GM12878 (cell line): ENCODE data around the gene CATSPER3. TPM values are rescaled to one million over a fixed set of nuclear protein-coding genes. Genes with fewer than 3 reads are reported as not detected.

ENCODE experiments used
- ATAC-seq: fragments of 200-7000 bp; cut with Tn5 transposase; 3 replicates; pipeline ENCODE4 v1.9.1; 2020; ENCODE audit warnings: mild to moderate bottlenecking, moderate library complexity
- BruUV-seq: library from RNA; stranded (reverse); fragments of 400-500 nt; replicated peaks from 2 replicates; lab custom pipeline; 2021; lab: Mats Ljungman, UMichigan
- CTCF ChIA-PET: fragments of 300-600 bp; sonication (Branson Sonifier 250); formaldehyde crosslinking; extraction: SDS; loops from one replicate; lab custom pipeline; 2021; ENCODE audit warnings: inconsistent platforms; lab: Yijun Ruan, JAX
- POLR2A ChIA-PET: fragments of 350-600 bp; formaldehyde crosslinking; extraction: SDS; loops from one replicate; lab custom pipeline; 2021; ENCODE audit warnings: inconsistent platforms; lab: Charles Lee
- RAD21 ChIA-PET: fragments of 300-600 bp; sonication (Branson Sonifier 250); formaldehyde crosslinking; loops from one replicate; lab custom pipeline; 2023; ENCODE audit warnings: antibody characterized with exemption; ENCODE audit not compliant: unreplicated experiment; lab: Charles Lee
- SMC1A ChIA-PET: fragments of 300-600 bp; sonication (Branson Sonifier 250); formaldehyde crosslinking; loops from one replicate; lab custom pipeline; 2023; ENCODE audit not compliant: unreplicated experiment, uncharacterized antibody; lab: Charles Lee
- DNase-seq: peaks from one replicate; pipeline ENCODE4 v3.0.0-alpha.2; 2011; ENCODE audit warnings: low read depth, low spot score
- FAIRE-seq: peaks from 3 replicates; lab custom pipeline; 2011; peaks lifted over from hg19 to GRCh38; lab: Jason Lieb, UNC
- H2AFZ ChIP-seq: 2 replicates; pipeline ENCODE4 v1.6.0; 2011; ENCODE audit warnings: low read depth, low read length, control low read depth; ENCODE audit not compliant: control insufficient read depth
- H3K27ac ChIP-seq: 2 replicates; pipeline ENCODE4 v1.5.1; 2011; ENCODE audit warnings: control low read depth; ENCODE audit not compliant: control insufficient read depth, insufficient read depth
- H3K27me3 ChIP-seq, 2 experiments: replicated peaks in 1 of 2; 2 replicates each; pipeline versions ENCODE4 v1.6.0 to v1.6.1; 2011; ENCODE audit warnings: low read length in 1 of 2; ENCODE audit not compliant: control insufficient read depth in 2 of 2, insufficient read depth in 2 of 2
- H3K36me3 ChIP-seq, 2 experiments: 2 replicates each; pipeline ENCODE4 v1.5.1; 2011; ENCODE audit warnings: low read length in 1 of 2; ENCODE audit not compliant: control insufficient read depth in 2 of 2, insufficient read depth in 2 of 2
- H3K4me1 ChIP-seq: 2 replicates; pipeline ENCODE4 v1.6.1; 2011; ENCODE audit warnings: mild to moderate bottlenecking, low read length, moderate library complexity, mixed read lengths; ENCODE audit not compliant: control insufficient read depth, insufficient read depth
- H3K4me2 ChIP-seq: 2 replicates; pipeline ENCODE4 v1.6.0; 2011; ENCODE audit warnings: control low read depth; ENCODE audit not compliant: control insufficient read depth, insufficient read depth
- H3K4me3 ChIP-seq: fragments of 200-600 bp; sonication (generic); 2 replicates; pipeline ENCODE4 v1.5.1; 2016
- H3K79me2 ChIP-seq: 2 replicates; pipeline ENCODE4 v1.6.0; 2011; ENCODE audit warnings: low read length; ENCODE audit not compliant: control insufficient read depth, insufficient read depth
- H3K9ac ChIP-seq: 2 replicates; pipeline ENCODE4 v1.8.0; 2011; ENCODE audit warnings: low read length, control low read depth, mixed read lengths; ENCODE audit not compliant: control insufficient read depth, insufficient read depth
- H3K9me3 ChIP-seq: replicated peaks from 3 replicates; pipeline ENCODE4 v1.5.1; 2011; ENCODE audit warnings: mild to moderate bottlenecking, low read length; ENCODE audit not compliant: control insufficient read depth, insufficient read depth
- H4K20me1 ChIP-seq: 2 replicates; pipeline ENCODE4 v1.6.0; 2011; ENCODE audit not compliant: control insufficient read depth, insufficient read depth
- CHD4 ChIP-seq: fragments of 200-600 bp; sonication (generic); IDR thresholded peaks from 2 replicates; pipeline ENCODE4 v1.6.1; 2016; ENCODE audit warnings: mild to moderate bottlenecking
- DPF2 ChIP-seq: fragments of 450-650 bp; IDR thresholded peaks from 2 replicates; pipeline ENCODE4 v1.6.1; 2017; ENCODE audit warnings: mild to moderate bottlenecking
- EGR1 ChIP-seq, 2 experiments: IDR thresholded peaks; 1 replicate in 1 of 2; 2 replicates in 1 of 2; pipeline ENCODE4 v1.6.1; 2011 to 2012; ENCODE audit warnings: low read depth in 2 of 2, low read length in 2 of 2, borderline replicate concordance in 1 of 2, mild to moderate bottlenecking in 1 of 2, moderate library complexity in 1 of 2
- FOXK2 ChIP-seq: fragments of 450-650 bp; IDR thresholded peaks from 2 replicates; pipeline ENCODE4 v1.6.1; 2017; ENCODE audit warnings: mild to moderate bottlenecking, moderate library complexity
- FOXM1 ChIP-seq: IDR thresholded peaks from 2 replicates; pipeline ENCODE4 v1.6.1; 2012; ENCODE audit warnings: low read depth, mild to moderate bottlenecking, inconsistent platforms, low read length, moderate library complexity
- IRF4 ChIP-seq: IDR thresholded peaks from 2 replicates; pipeline ENCODE4 v1.6.1; 2011; ENCODE audit warnings: low read depth, low read length
- MTA3 ChIP-seq: IDR thresholded peaks from 2 replicates; pipeline ENCODE4 v1.6.1; 2012; ENCODE audit warnings: low read length, inconsistent platforms, borderline replicate concordance
- MYC ChIP-seq: IDR thresholded peaks from 2 replicates; pipeline ENCODE4 v1.6.1; 2011; ENCODE audit warnings: mild to moderate bottlenecking, low read length, moderate library complexity, inconsistent platforms; ENCODE audit not compliant: insufficient read depth, insufficient replicate concordance, insufficient read length, severe bottlenecking
- PML ChIP-seq: IDR thresholded peaks from 2 replicates; pipeline ENCODE4 v1.6.1; 2012; ENCODE audit warnings: low read length, inconsistent platforms
- POU2F2 ChIP-seq: IDR thresholded peaks from 3 replicates; pipeline ENCODE4 v1.6.1; 2011; ENCODE audit warnings: low read depth, mild to moderate bottlenecking, low read length, borderline replicate concordance
- ZBED1 ChIP-seq: IDR thresholded peaks from 2 replicates; pipeline ENCODE4 v1.6.1; 2016; ENCODE audit warnings: borderline replicate concordance
- ZNF622 ChIP-seq: fragments of 450-650 bp; IDR thresholded peaks from 2 replicates; pipeline ENCODE4 v1.6.1; 2017; ENCODE audit warnings: mild to moderate bottlenecking, inconsistent platforms
- ZSCAN29 ChIP-seq: fragments of 450-650 bp; IDR thresholded peaks from 2 replicates; pipeline ENCODE4 v1.6.1; 2017; ENCODE audit warnings: mild to moderate bottlenecking, moderate library complexity
- WGBS: methylation state at CpG from one replicate; pipeline ENCODE4 v1.1.6; 2016; ENCODE audit warnings: low lambda C conversion rate; ENCODE audit not compliant: insufficient replicate concordance, insufficient coverage; ENCODE audit errors: missing lambda C conversion rate; 5-methylcytosine and 5-hydroxymethylcytosine counted together
- in situ Hi-C: fragments of 300-500 bp; cut with MboI; formaldehyde crosslinking; loops from 9 replicates; pipeline ENCODE4 v1.14.3; 2018; ENCODE audit warnings: mixed read lengths
- intact Hi-C: fragments of 100-400 bp; cut with micrococcal nuclease; formaldehyde crosslinking; loops from one replicate; pipeline ENCODE4 v1.14.2; 2022; ENCODE audit not compliant: unreplicated experiment
- polyA plus RNA-seq, 11 experiments: library from polyadenylated mRNA; depleted of rRNA in 4 of 11; unstranded in 6 of 11; stranded (reverse) in 5 of 11; fragments of >200 nt; fragmentation: Nextera tagmentation in 4 of 11; fragmentation: Illumina TruSeq in 1 of 11; extraction: Ambion mirVana in 4 of 11; extraction: Trizol in 1 of 11; gene quantifications; 1 replicate in 1 of 11; 2 replicates in 10 of 11; pipeline versions ENCODE4 v1.2.1 to v1.2.3, GENCODE V29; 2011 to 2016; ENCODE audit warnings: inconsistent platforms in 2 of 11, missing spikeins in 2 of 11, low read depth in 1 of 11
- total RNA-seq, 4 experiments: library from RNA; depleted of rRNA in 3 of 4; stranded (reverse); fragments of >200 nt in 3 of 4; fragmentation: Illumina TruSeq in 1 of 4; extraction: Trizol in 1 of 4; gene quantifications; 2 replicates each; pipeline versions ENCODE4 v1.2.1 to v1.2.3, GENCODE V29; 2013 to 2021
- TF ChIP-seq, protein P1 (sequence below): IDR thresholded peaks from 2 replicates; pipeline ENCODE4 v1.6.1; 2011; ENCODE audit warnings: low read depth, mild to moderate bottlenecking, low read length, moderate library complexity, borderline replicate concordance; ENCODE audit errors: extremely low read depth

CATSPER3 gene
- total and polyA plus RNA-seq, 10 of the 15 experiments (the other 5 are each of a cell fraction or from before 2014, with no cell fraction given), result 0.06 to 0.38 (median 0.13) TPM; not detected in 4

DNA sequence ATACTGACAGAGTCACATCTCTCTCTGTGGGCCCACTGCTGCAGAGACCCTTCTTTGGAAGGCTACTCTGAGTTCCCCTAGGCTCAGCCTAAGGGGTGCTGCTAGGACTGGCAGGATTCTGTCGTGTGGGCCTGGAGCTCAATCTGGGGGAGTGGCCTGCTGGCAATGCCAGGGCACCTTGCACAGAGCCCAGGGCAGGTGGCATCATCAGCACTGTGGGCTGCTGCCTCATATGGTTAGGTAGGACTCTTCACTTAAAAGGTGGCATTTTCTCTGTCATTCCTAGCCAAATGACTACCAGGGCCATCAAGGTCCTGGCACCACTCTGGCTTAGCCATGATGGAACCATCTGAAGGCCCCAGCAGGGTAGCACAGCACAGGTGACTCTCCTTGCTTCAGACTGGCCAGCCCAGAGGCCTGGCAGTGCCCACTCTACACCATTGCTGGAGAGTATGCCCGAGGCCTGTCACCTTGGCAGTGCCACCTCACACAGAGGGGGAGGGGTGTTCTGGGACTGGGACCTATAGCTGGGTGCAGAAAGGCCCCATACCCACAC, 44.4 kb downstream of the CATSPER3 start:
- CTCF ChIA-PET, result no interaction called here
- FAIRE-seq (no peak), ATAC-seq (no peak), DNase-seq (no peak)
- intact Hi-C loops (no loop called here), in situ Hi-C loops (no loop called here)
- no peaks in the 10 kb centered on the region for H3K36me3 ChIP-seq
- no peak overlapping the region for H3K9ac ChIP-seq
- no peak overlapping the region for H3K4me3 ChIP-seq
- RAD21 ChIA-PET, result no interaction called here
- H3K9me3 ChIP-seq, result no peaks in the 10 kb centered on the region
- H3K4me1 ChIP-seq, result no peaks in the 10 kb centered on the region
- H3K79me2 ChIP-seq, result no peaks in the 10 kb centered on the region
- H2AFZ ChIP-seq, result no peak overlapping the region
- no peaks in the 10 kb centered on the region for H3K27me3 ChIP-seq
- POLR2A ChIA-PET, result no interaction called here
- no peak overlapping the region for H3K27ac ChIP-seq
- H3K4me2 ChIP-seq, result no peak overlapping the region
- no peaks in the 10 kb centered on the region for H4K20me1 ChIP-seq
- TF ChIP-seq ZBED1 (no peak), DPF2 (no peak), IRF4 (no peak), CHD4 (no peak), ZNF622 (no peak), FOXK2 (no peak), MTA3 (no peak), EGR1 (IDR thresholded peaks at IDR 0.05; ENCODE audit: borderline replicate concordance in 1 of 2, low read depth in 2 of 2, low read length in 2 of 2) (no peak), MYC (no peak), PML (no peak), ZSCAN29 (no peak), FOXM1 (no peak), POU2F2 (no peak)
- TF ChIP-seq, protein P1, sequence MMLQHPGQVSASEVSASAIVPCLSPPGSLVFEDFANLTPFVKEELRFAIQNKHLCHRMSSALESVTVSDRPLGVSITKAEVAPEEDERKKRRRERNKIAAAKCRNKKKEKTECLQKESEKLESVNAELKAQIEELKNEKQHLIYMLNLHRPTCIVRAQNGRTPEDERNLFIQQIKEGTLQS, result no peak
- 20% methylated on average over 2 of the region's 2 CpGs for WGBS
- SMC1A ChIA-PET, result no interaction called here
- no TSS peak for BruUV-seq
